Activated CD8-positive, alpha-beta memory T cell treated with anti-CD3 and anti-CD28 coated beads, Interleukin-2, amount 50 U/mL, for 1 hour (primary cell): ENCODE measurements around the gene TMOD1.
"Not testable (repeated sequence)": the region's sequence is repeated elsewhere in the genome, so short reads cannot be mapped to it uniquely, and the experiment has no call there.

Experiments
- DNase-seq: peaks from one replicate; pipeline ENCODE4 v3.0.0-alpha.2; 2020; ENCODE audit errors: extremely low read depth

The TMOD1 gene

DNA sequence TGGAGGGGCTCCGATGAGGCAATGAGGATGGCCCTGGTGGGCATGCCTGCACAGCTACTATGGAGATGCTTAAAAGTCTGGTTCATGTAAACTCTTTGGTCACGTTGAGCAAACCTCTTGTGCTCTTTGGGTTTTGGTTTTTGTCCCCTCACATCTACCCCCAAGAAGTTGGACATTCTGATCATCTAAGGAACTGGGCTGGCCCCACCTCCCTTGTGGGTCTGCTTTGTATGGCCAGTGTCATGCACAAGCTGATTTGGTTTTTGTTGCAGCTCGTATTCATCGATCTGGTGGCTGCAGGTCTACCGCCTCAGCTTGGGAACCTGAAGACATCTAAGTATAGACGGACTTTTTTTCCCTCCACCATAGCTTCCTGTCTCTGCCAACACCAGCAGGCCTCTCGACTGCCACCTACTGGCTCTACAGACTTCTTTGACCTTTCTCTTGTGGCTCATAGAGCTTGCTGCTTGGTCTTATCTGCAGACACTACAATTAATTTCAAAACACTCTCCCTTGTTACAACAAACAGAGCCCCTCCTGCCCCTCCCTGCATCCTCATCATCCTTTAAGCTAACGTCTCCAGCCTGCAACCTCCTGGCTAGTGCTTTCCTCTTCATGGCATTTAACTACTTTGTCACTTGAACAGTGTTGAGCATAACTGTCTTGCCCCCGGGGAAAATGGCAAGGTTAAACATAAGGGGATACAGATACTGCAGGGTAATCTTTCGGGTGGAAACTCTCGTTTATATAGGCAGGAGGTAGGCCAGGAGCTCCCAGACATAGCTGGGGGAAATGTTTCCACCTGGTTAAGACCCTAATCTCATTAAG is 97.2 kb downstream of the TMOD1 start:
- peak; percentile 40 for DNase-seq

DNA sequence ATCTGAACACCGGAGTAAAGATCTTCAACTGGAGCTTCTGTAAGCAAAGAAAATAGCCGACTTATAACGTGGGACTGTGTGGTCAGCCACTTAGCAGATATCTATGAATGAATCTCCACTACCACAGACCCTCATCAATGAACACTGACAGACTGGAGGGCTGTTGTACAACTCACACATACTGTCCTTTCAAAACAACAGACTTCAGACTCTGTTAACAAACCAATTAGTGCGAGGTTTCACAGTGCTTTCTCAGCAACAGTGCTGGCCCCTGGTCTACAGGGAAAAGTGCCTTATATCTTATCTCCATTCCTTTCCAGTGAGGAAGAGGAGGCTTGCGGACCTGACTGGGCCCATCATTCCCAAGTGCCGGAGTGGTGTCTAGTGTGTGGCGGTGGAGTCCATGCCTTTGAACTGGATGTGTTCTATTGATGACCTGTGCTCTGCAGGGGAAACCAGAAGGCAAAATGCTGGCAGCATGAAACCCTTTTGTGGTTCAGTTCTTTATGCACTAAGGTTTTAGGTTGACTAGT is 97.9 kb downstream of the TMOD1 start:
- no peak for DNase-seq

DNA sequence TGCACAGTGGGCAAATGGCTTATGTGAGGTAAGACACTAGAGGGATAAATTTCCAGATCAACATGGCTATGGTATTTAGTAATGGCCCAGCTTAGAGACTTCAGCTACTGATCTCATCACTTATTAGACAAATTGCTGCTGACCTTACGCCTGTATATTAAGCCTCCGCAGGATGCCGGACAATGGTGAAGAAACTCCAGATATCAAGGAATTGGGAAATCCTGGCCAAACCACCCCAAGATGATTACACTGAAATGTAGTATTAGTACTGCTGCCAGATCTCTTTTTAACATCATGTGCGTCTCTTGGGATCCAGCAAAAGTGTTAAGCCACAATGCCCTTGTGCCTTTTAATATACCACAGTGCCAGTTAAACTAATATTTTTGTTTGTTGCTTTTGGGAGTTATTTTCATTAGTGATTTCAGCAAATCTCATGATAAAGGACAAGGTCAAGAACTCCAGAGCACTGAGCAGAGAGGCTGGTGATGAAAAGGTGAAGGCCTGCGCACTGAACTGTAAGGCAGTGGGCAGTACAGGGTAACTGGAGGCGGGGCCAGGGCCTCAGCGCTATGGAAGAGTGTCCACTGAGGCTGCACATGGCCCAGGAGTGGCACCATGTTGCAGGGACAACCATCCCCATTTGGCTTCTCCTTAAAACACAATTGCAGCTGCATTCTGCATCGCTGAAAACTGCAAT is 99.2 kb downstream of the TMOD1 start:
- no peak for DNase-seq

DNA sequence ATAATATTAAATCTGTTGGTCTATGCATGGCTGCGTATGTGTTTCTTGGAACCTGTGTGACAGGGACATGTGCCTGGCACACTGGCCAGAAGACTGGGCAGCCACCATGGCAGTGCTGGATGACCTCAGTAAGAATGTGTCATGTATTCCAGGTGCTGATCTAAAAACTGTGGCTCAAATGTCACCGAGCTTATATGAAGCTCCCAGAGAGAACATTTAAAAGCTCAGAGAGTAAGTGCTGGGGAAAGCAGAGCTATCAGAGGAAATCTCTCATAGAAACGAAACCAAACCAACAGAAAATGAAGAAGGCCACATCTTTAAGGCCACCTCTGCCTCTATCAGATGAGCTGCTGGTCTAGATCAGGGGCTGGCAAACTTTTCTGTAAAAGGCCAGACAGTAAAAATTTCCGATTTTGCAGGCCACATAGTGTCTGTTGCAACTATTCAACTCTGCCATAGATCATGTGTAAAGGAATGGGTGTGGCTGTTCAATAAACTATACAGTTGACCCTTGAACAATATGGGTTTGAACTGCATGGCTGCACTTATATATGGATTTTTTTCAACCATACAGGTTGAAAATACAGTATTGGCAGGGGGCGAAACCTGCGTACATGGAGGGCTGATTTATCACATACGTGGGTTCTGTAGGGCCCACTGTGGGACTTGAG is 99.9 kb downstream of the TMOD1 start:
- no peak for DNase-seq

DNA sequence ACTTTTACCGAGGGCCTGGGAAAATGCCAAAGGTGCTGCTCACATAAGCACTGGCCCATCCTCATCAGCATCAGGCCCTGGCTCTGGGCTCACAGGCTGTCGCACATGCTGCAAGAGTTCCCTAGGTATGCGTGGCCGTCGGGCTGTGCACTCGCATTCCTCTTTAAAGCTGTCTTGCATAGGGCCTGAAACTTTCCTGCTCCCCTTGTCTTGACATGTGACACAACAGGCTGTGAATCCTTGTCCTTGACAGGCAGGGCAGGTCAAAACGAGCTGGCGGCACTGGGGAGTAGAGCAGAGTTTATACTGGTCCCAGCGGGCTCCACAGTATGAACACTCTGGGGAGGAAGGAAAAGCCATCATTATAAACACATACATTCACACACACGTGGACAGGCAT is 101.0 kb downstream of the TMOD1 start:
- no peak for DNase-seq

DNA sequence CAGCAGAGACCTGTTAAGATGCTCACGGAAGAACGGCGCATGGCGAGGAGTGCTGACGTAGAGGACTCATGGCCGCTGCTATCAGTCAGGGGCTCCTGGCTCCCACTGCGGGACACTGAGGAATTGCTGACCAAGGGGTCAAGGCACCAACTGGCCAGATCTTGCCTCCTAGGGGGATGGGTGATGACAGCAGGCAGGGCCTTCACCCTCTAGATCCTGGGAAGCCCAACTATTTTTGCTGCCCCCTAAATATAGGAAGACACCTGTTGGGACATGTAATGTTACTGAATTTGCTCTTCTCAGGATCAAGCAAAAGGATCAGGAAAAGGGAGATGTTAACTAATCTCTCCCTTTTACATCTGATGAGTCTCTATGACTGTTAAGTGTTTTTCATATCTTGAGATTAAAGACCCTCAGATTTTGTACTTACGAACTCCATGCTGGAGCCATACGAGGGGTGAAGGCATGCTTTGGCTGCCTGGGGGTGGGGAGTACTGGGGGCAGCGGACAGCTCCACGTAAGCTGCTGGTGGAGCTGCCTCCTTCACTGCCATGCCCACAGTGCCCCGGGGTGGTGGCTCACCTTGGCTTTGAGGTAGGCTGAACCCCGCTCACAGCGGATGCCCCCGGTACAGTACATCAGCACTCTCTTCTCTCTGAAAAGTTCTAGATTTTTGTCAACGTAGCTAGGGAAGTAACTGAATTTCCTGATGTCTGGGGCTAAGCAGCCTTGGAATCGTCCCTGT is 103.6 kb downstream of the TMOD1 start:
- DNase-seq = no peak

DNA sequence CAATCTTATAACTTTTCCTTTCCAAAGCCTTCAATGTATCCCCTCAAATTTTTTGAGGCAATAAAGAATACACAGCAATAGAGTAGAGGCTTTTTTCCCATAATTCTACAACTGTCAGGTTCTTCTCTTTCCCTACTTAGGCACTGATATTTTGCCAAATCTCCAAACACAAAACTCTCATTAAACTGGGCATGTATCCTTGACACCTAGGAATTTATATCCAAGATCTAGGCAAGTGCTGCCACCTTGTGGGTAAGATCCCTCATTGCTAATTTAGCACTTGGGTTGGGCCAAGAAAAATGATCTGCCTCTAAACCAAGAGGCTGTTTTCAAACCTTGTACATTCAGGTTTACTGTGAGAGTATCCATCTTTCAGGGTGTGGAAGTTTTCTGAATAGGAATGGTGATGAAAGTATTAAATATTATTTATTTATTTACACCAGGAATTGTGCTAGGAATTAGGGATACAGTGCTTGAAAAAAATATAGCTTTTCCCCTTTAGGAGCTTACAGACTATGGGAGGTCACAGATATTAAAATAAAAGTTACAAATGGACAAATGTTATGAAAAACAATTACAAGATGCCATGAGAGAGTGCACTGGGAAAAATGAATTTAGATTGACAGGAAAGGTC is 114.1 kb downstream of the TMOD1 start:
- DNase-seq = peak; percentile 13

DNA sequence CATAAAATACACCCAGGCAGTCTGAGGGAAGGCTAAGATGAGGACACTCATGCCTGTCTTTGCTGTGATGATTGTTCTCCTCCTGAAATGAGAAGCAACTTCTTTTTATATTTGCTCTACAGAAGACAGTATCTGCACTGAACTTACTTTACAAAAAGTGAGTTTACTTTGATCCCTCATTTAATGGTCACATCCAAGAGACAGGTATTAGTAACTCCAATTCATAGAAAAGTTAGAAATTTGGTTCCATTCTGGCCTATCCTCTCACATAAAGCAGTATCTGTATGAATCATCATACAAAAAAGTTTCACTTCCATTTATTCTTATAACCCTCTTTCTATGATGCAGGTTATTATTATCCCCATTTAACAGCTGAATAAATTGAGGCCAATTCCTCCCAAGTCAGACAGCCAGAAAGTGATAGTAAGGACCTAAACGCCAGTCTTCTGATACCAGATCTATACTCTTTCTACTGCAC is 116.5 kb downstream of the TMOD1 start:
- DNase-seq = no peak

DNA sequence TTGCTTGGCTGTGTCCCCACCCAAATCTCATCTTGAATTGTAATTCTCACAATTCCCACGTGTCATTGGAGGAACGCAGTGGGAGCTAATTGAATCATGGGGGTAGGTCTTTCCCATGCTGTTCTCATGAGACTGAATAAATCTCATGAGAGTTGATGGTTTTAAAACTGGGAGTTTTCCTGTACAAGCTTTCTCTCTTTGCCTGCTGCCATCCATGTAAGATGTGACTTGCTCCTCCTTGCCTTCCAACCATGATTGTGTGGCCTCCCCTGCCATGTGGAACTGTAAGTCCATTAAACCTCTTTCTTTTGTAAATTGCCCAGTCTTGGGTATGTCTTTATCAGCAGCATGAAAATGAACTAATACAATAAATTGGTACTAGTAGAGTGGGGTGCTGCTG is 118.6 kb downstream of the TMOD1 start:
- not testable (repeated sequence) for DNase-seq

DNA sequence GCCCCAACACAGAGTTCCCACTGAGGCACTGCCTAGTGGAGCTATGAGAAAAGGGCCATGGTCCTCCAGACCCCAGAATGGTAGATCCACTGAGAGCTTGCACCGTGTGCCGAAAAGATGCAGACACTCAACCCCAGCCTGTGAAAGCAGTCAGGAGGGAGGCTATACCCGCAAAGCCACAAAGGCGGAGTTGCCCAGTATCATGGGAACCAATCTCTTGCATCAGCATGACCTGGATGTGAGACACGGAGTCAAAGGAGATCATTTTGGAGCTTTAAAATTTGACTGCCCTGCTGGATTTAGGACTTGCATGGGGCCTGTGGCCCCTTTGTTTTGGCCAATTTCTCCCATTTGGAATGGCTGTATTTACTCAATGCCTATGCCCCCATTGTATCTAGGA is 121.0 kb downstream of the TMOD1 start:
- DNase-seq = not testable (repeated sequence)

DNA sequence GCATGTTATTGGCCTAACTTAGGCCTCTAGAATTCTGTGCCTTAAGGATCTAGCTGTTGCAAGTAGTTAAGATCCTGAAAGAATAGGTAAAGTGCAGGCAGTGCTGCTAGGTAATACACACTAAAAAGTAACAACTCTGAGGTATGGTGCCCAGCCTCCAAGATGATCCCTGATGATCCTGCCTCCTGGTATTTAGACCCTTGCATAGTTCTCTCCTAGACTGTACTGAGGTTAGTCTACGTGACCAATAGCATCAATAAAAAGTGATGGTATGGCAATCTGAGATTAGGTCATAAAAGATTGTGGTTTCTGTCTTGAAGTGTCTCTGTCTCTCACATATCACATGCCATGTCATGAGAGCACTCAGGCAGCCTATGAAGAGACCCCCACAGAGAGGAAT is 122.5 kb downstream of the TMOD1 start:
- DNase-seq = no peak

DNA sequence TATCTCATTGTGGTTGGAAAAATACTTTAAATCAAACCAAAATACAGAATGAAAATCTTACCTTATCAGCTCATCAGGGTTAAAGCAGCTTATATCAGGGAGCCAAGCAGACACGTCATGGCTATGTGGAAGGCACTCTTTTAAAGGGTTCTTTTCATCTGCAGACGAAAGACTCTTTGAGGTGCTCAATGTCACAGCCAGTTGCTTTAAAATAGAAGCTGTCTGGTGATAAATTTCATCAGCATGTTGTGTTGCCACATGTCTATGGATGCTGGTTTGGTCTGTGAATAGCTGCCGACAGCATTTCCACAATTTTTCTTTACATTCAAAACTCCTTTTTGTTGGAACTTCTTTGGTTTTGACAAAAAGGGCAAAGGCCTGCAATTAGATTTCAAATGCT is 124.2 kb downstream of the TMOD1 start:
- DNase-seq = no peak

DNA sequence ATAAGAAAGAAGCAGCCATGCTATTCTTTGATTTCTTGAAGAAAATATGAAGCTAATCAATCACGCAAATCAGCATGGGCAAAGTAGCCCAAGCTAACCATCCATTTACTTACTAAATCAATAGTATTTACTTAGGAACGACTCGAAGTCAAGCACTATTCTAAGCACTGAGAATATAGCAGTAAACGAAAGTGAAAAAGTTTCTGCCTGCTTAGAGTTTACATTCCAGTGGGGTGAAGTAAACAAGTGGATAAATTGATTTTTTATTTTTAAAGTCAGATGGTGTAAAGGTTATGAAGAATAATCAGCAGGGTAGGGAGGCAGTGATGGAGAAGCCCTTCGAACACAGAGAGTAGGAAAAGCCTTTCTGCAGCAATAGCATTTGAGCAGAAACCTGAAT is 126.2 kb downstream of the TMOD1 start:
- no peak for DNase-seq

DNA sequence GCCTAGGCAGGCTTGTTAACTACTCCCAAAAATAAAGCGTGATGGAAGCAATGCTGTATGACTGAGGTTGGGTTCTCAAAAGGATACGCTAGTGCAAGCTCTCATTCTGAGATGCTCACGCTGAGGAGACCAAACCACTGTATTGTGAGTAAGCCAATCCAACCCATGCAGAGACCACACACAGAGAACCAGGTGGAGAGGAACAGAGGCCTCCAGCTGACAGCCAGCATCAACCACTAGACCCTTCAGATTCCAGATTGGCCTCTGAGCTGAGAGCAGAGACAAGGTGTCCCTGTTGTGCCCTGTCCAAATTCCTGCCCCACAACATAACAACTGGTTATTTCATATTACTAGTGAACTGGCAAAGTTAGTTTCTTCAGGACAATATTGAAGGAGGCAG is 127.2 kb downstream of the TMOD1 start:
- DNase-seq = no peak

DNA sequence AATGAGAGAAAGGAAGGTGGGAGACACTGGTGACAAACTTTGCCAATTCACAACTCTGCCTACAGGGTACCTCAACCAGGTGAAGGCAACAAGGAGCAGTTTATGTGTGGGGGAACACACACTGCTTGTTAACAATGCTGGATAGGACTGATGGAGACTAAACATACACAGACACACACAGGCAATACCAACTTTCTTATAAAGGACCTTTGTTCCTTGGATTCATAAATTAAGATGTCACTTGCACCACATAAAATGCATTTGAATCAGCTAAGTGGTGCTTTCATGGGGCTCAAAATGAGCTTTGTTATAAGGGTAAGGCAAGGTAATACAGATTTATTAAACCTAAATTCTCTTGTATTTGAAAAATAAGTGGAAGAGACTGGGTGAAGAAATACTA is 127.7 kb downstream of the TMOD1 start:
- DNase-seq = no peak

DNA sequence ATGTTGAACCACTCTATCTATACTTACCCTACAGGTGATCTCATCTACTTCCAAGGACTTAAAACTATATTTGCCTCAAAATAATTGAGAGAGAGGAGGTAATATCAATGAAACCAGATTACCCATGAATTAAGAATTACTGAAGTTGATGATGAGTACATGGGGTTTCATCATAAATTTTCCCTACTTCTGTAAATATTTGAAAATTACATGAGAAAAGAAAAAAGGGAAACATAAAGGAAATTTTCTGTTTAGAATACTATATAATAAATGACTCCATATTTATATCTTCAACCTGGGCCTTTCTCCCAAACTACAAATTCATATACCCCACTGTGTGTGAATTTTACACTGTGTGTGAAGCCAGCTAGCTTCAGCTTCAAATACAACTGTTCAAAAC is 129.1 kb downstream of the TMOD1 start:
- DNase-seq = no peak

DNA sequence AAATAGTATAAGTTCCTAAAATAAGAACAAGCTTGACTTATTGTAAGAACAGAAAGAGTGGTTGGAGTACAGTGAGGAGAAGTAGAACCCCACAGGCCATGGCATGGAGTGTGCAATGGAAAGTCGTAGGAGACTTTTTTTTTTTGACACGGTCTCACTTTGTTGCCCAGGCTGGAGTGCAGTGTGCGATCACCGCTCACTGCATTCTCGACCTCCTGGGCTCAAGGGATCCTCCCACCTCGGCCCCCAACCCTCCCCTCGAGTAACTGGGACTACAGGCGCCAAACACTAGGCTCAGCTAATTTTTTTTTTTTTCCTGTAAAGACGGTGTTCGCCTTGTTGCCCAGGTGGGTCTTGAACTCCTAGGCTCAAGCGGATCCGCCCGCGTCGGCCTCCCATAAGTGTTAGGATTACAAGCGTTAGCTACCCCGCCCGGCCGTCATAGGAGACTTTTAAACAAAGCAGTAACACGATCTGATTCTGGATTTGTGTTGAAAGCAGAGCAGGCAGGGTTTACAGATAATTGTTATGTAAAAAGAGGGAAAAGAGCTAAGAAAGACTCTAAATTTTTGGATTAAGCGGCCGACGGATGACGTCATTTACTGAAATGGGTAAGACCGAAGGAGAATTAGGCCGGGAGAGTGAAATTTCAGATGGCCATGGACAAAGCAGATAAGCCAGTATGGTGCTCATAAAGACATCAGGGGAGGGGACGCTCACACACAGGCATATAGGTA is 130.9 kb downstream of the TMOD1 start:
- DNase-seq = no peak

DNA sequence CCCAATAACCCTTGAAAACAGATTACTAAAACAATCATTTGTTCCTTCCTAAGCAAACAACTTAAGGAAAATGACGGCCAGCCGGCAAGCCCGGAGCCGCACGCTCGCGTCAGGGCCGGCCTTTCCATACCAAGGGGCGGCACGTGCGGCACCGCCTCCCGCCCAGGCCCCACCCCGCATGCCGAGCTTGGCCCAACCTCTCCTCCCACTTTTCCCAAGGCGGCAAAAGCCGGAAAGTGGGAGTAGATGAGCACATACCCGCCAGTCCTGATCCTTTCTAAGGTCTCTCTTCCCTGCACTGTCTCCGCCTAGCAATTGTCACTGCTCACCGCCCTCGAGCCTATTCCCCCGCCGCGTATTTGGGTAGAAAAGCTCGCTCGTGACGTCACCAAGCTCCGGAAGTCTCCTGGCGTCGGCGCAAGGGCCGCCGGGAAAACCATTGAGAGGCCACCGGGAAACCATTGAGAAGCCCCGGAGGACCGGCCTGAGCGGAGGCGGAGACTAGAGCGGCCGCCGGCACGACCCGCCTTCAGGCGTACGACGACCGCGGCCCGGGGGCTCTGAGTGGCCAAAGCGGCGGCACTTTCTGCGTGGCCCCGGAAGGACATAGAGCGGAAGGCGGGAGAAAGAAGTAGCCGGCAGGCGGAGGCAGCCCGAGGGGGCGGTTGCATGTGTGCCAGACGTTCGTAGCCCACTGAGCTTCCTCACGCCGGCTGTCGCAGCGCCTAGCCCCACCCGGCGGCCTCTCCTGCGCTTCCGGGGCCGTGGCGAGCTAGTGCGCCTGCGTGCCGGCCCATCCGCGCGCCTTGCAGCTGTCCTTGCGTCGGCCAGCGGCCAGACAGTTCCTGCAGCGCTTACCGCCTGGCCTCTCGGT is 131.8 kb downstream of the TMOD1 start, which contains the start of the genes NCBP1 and TSTD2:
Gene NCBP1 (plus strand): TSS at position 837 of the 874 bp plus-strand sequence. CDS start 61 bp downstream, outside the sequence.
Gene TSTD2 (minus strand): TSS at position 384 of the 874 bp plus-strand sequence. CDS start 5,806 bp downstream, outside the sequence.
- DNase-seq = peak; percentile 93

DNA sequence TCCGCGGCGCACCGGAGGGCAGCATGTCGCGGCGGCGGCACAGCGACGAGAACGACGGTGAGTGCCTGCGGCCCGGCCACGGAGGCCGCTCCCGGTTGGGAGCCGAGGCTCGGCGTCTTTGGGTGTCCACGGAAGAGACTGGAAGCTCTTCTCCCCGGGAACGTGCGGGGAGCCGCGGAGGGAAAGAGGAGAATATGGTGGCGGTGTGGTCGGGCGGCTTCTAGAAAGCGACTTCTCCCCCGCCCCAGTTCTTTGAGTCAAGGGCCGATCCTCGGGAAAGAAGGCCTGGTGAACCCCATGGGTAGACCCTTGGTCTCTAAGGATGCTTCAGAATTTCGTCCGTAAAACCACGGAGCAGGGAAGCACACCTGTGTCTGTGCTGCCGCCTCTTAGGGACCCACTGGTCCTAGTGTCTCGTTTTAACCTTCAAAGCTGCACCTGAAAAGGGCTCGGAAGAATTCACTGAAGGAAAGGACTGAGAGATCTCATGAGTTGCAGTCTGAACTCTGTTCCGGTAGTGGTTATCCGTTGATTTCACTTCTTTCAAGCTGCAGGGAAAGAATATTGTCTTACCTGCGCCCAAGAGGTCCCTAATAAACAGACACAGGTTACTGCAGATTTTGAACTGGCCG is 132.5 kb downstream of the TMOD1 start:
- DNase-seq = no peak
